GM12878 (cell line): ENCODE results near the gene CSTPP1. TPM values are rescaled to one million over a fixed set of nuclear protein-coding genes. Genes with fewer than 3 reads are reported as not detected.

Experiments used
- ATAC-seq: fragments of 200-7000 bp; cut with Tn5 transposase; 3 replicates; pipeline ENCODE4 v1.9.1; 2020; ENCODE audit warnings: mild to moderate bottlenecking, moderate library complexity
- BruUV-seq: library from RNA; stranded (reverse); fragments of 400-500 nt; replicated peaks from 2 replicates; lab custom pipeline; 2021; lab: Mats Ljungman, UMichigan
- CTCF ChIA-PET: fragments of 300-600 bp; sonication (Branson Sonifier 250); formaldehyde crosslinking; extraction: SDS; loops from one replicate; lab custom pipeline; 2021; ENCODE audit warnings: inconsistent platforms; lab: Yijun Ruan, JAX
- POLR2A ChIA-PET: fragments of 350-600 bp; formaldehyde crosslinking; extraction: SDS; loops from one replicate; lab custom pipeline; 2021; ENCODE audit warnings: inconsistent platforms; lab: Charles Lee
- RAD21 ChIA-PET: fragments of 300-600 bp; sonication (Branson Sonifier 250); formaldehyde crosslinking; loops from one replicate; lab custom pipeline; 2023; ENCODE audit warnings: antibody characterized with exemption; ENCODE audit not compliant: unreplicated experiment; lab: Charles Lee
- SMC1A ChIA-PET: fragments of 300-600 bp; sonication (Branson Sonifier 250); formaldehyde crosslinking; loops from one replicate; lab custom pipeline; 2023; ENCODE audit not compliant: unreplicated experiment, uncharacterized antibody; lab: Charles Lee
- DNase-seq: peaks from one replicate; pipeline ENCODE4 v3.0.0-alpha.2; 2011; ENCODE audit warnings: low read depth, low spot score
- FAIRE-seq: peaks from 3 replicates; lab custom pipeline; 2011; peaks lifted over from hg19 to GRCh38; lab: Jason Lieb, UNC
- H2AFZ ChIP-seq: 2 replicates; pipeline ENCODE4 v1.6.0; 2011; ENCODE audit warnings: low read depth, low read length, control low read depth; ENCODE audit not compliant: control insufficient read depth
- H3K27ac ChIP-seq: 2 replicates; pipeline ENCODE4 v1.5.1; 2011; ENCODE audit warnings: control low read depth; ENCODE audit not compliant: control insufficient read depth, insufficient read depth
- H3K27me3 ChIP-seq, 2 experiments: replicated peaks in 1 of 2; 2 replicates each; pipeline versions ENCODE4 v1.6.0 to v1.6.1; 2011; ENCODE audit warnings: low read length in 1 of 2; ENCODE audit not compliant: control insufficient read depth in 2 of 2, insufficient read depth in 2 of 2
- H3K36me3 ChIP-seq, 2 experiments: 2 replicates each; pipeline ENCODE4 v1.5.1; 2011; ENCODE audit warnings: low read length in 1 of 2; ENCODE audit not compliant: control insufficient read depth in 2 of 2, insufficient read depth in 2 of 2
- H3K4me1 ChIP-seq: 2 replicates; pipeline ENCODE4 v1.6.1; 2011; ENCODE audit warnings: mild to moderate bottlenecking, low read length, moderate library complexity, mixed read lengths; ENCODE audit not compliant: control insufficient read depth, insufficient read depth
- H3K4me2 ChIP-seq: 2 replicates; pipeline ENCODE4 v1.6.0; 2011; ENCODE audit warnings: control low read depth; ENCODE audit not compliant: control insufficient read depth, insufficient read depth
- H3K4me3 ChIP-seq: fragments of 200-600 bp; sonication (generic); 2 replicates; pipeline ENCODE4 v1.5.1; 2016
- H3K79me2 ChIP-seq: 2 replicates; pipeline ENCODE4 v1.6.0; 2011; ENCODE audit warnings: low read length; ENCODE audit not compliant: control insufficient read depth, insufficient read depth
- H3K9ac ChIP-seq: 2 replicates; pipeline ENCODE4 v1.8.0; 2011; ENCODE audit warnings: low read length, control low read depth, mixed read lengths; ENCODE audit not compliant: control insufficient read depth, insufficient read depth
- H3K9me3 ChIP-seq: replicated peaks from 3 replicates; pipeline ENCODE4 v1.5.1; 2011; ENCODE audit warnings: mild to moderate bottlenecking, low read length; ENCODE audit not compliant: control insufficient read depth, insufficient read depth
- H4K20me1 ChIP-seq: 2 replicates; pipeline ENCODE4 v1.6.0; 2011; ENCODE audit not compliant: control insufficient read depth, insufficient read depth
- EZH2 ChIP-seq: IDR thresholded peaks from 2 replicates; pipeline ENCODE4 v1.6.1; 2012; ENCODE audit warnings: low read depth, mild to moderate bottlenecking, control low read depth, inconsistent platforms, low read length, borderline replicate concordance; ENCODE audit not compliant: control insufficient read depth
- NRF1 ChIP-seq: conservative IDR thresholded peaks from 2 replicates; pipeline ENCODE4 v1.6.1; 2011; ENCODE audit warnings: mild to moderate bottlenecking, low read depth, low read length, improper control_type of control experiment
- RELB ChIP-seq: fragments of 450-650 bp; IDR thresholded peaks from 2 replicates; pipeline ENCODE4 v1.6.1; 2017; ENCODE audit warnings: low read depth, mild to moderate bottlenecking, moderate library complexity
- ZNF24 ChIP-seq: fragments of 450-650 bp; IDR thresholded peaks from 2 replicates; pipeline ENCODE4 v1.6.1; 2017; ENCODE audit warnings: antibody characterized with exemption, mild to moderate bottlenecking
- WGBS: methylation state at CpG from one replicate; pipeline ENCODE4 v1.1.6; 2016; ENCODE audit warnings: low lambda C conversion rate; ENCODE audit not compliant: insufficient replicate concordance, insufficient coverage; ENCODE audit errors: missing lambda C conversion rate; 5-methylcytosine and 5-hydroxymethylcytosine counted together
- in situ Hi-C: fragments of 300-500 bp; cut with MboI; formaldehyde crosslinking; loops from 9 replicates; pipeline ENCODE4 v1.14.3; 2018; ENCODE audit warnings: mixed read lengths
- intact Hi-C: fragments of 100-400 bp; cut with micrococcal nuclease; formaldehyde crosslinking; loops from one replicate; pipeline ENCODE4 v1.14.2; 2022; ENCODE audit not compliant: unreplicated experiment
- polyA plus RNA-seq, 11 experiments: library from polyadenylated mRNA; depleted of rRNA in 4 of 11; unstranded in 6 of 11; stranded (reverse) in 5 of 11; fragments of >200 nt; fragmentation: Nextera tagmentation in 4 of 11; fragmentation: Illumina TruSeq in 1 of 11; extraction: Ambion mirVana in 4 of 11; extraction: Trizol in 1 of 11; gene quantifications; 1 replicate in 1 of 11; 2 replicates in 10 of 11; pipeline versions ENCODE4 v1.2.1 to v1.2.3, GENCODE V29; 2011 to 2016; ENCODE audit warnings: inconsistent platforms in 2 of 11, missing spikeins in 2 of 11, low read depth in 1 of 11
- total RNA-seq, 4 experiments: library from RNA; depleted of rRNA in 3 of 4; stranded (reverse); fragments of >200 nt in 3 of 4; fragmentation: Illumina TruSeq in 1 of 4; extraction: Trizol in 1 of 4; gene quantifications; 2 replicates each; pipeline versions ENCODE4 v1.2.1 to v1.2.3, GENCODE V29; 2013 to 2021

CSTPP1 gene
- total and polyA plus RNA-seq, 10 of the 15 experiments (the other 5 are each of a cell fraction or from before 2014, with no cell fraction given) = 7.1 to 23.4 (median 17.5) TPM

GRCh38 chr11:46917109-46917761, 19.3 kb upstream of the CSTPP1 start:
- FAIRE-seq = no peak
- H3K36me3 ChIP-seq = no peaks in the 10 kb centered on the region
- WGBS = 11% methylated on average over 29 of the region's 31 CpGs
- TF ChIP-seq EZH2 (peak; percentile 56; the same call in 1 of the 2 replicates), ZNF24 (no peak)
- BruUV-seq = no TSS peak
- no peak for ATAC-seq
- peaks cover 6% of the 10 kb centered on the region; the same call in 1 of the 2 replicates for H3K4me1 ChIP-seq
- in situ Hi-C loops = no loop called here
- H4K20me1 ChIP-seq = no peaks in the 10 kb centered on the region
- RAD21 ChIA-PET = interaction anchor here (0.6 to 1.9 kb wide), 2 partner anchors 187 to 236 kb away, joined by 3 to 10 read pairs; no protein-coding TSS in a partner anchor
- H2AFZ ChIP-seq = peak overlapping the region; percentile 39
- POLR2A ChIA-PET = interaction anchor here (0.6 to 0.7 kb wide), 2 partner anchors 35 to 194 kb away, joined by 3 to 4 read pairs; no protein-coding TSS in a partner anchor
- SMC1A ChIA-PET = interaction anchor here (0.9 to 2.3 kb wide), 3 partner anchors 15 to 236 kb away, joined by 3 to 12 read pairs (median 4); no protein-coding TSS in a partner anchor
- H3K9me3 ChIP-seq = no peaks in the 10 kb centered on the region
- peak overlapping the region; percentile 40; the same call in 1 of the 2 replicates for H3K4me3 ChIP-seq
- no peak for DNase-seq
- peaks cover 6 to 28% of the 10 kb centered on the region in 2 experiments for H3K27me3 ChIP-seq
- H3K4me2 ChIP-seq = peak overlapping the region; percentile 77
- no peak overlapping the region for H3K9ac ChIP-seq
- no peak overlapping the region for H3K27ac ChIP-seq
- no peaks in the 10 kb centered on the region for H3K79me2 ChIP-seq
- CTCF ChIA-PET = interaction anchor here (1.4 to 5.3 kb wide), 3 partner anchors 236 to 245 kb away, joined by 3 to 33 read pairs (median 4); no protein-coding TSS in a partner anchor
- intact Hi-C loops = loop anchor here (5.0 kb wide), 1 partner anchor 155 kb away; no protein-coding TSS in a partner anchor

GRCh38 chr11:46917762-46918082, 18.8 kb upstream of the CSTPP1 start:
- Histone ChIP-seq H4K20me1 (no peaks in the 10 kb centered on the region), H2AFZ (no peak overlapping the region)
- CTCF ChIA-PET = interaction anchor here (1.4 to 5.3 kb wide), 3 partner anchors 235 to 244 kb away, joined by 3 to 33 read pairs (median 4); no protein-coding TSS in a partner anchor
- TF ChIP-seq RELB = no peak
- no peak for TF ChIP-seq NRF1
- TF ChIP-seq EZH2 = 0 out of 2 replicates have a peak, but pooled peaks have one; percentile 76
- TF ChIP-seq, all 136 proteins: peak for 1
- ATAC-seq (no peak), DNase-seq (no peak), FAIRE-seq (no peak)
- Histone ChIP-seq H3K27me3 (peaks cover 6 to 28% of the 10 kb centered on the region in 2 experiments), H3K4me3 (peak overlapping the region; percentile 40; the same call in 1 of the 2 replicates), H3K9me3 (no peaks in the 10 kb centered on the region), H3K36me3 (no peaks in the 10 kb centered on the region), H3K27ac (no peak overlapping the region), H3K4me2 (peak overlapping the region; percentile 77), H3K79me2 (no peaks in the 10 kb centered on the region), H3K9ac (no peak overlapping the region; the same call in 1 of the 2 replicates), H3K4me1 (peaks cover 6% of the 10 kb centered on the region; the same call in 1 of the 2 replicates)
- ChIA-PET SMC1A (interaction anchor here (2.3 kb wide), 1 partner anchor 236 kb away, joined by 12 read pairs; no protein-coding TSS in a partner anchor), RAD21 (interaction anchor here (1.9 kb wide), 1 partner anchor 235 kb away, joined by 10 read pairs; no protein-coding TSS in a partner anchor), POLR2A (no interaction called here)
- intact Hi-C loops = loop anchor here (5.0 kb wide), 1 partner anchor 155 kb away; no protein-coding TSS in a partner anchor
- 30% methylated on average over 12 of the region's 22 CpGs for WGBS
- in situ Hi-C loops = no loop called here
- no TSS peak for BruUV-seq
